ENCODE results near the gene CPNE7.

Gene CPNE7

DNA sequence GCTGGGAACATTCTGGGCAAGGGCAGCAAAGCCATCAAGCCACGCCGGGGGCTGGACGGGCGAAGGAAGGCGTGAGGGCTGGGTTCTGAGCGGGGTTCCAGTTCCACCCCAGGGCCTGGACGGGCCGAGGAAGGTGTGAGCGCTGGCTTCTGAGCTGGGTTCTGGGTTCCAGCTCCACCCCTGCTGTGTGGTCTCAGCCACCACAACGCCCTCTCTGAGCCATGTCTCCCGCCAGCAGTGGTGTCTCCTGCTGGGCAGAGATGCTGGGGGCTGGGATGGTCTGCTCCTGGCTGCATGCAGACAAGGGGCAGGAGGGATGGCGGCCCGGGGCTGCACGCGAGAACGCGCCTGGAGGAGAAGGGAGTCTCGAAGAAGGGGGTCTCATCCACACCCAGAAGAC lies 3.9 kb upstream of the CPNE7 start:
- H3K4me3 Mint-ChIP-seq: no peak overlapping the region
- no peaks in the 10 kb centered on the region for H3K9me3 Mint-ChIP-seq
- H3K4me1 Mint-ChIP-seq: peaks cover 31% of the 10 kb centered on the region
- DNase-seq: no peak
- H3K27ac Mint-ChIP-seq: no peak overlapping the region
- peaks cover 39% of the 10 kb centered on the region for H3K27me3 Mint-ChIP-seq (ENCODE audit: low read depth, poor library complexity)
- TF ChIP-seq, protein P1, sequence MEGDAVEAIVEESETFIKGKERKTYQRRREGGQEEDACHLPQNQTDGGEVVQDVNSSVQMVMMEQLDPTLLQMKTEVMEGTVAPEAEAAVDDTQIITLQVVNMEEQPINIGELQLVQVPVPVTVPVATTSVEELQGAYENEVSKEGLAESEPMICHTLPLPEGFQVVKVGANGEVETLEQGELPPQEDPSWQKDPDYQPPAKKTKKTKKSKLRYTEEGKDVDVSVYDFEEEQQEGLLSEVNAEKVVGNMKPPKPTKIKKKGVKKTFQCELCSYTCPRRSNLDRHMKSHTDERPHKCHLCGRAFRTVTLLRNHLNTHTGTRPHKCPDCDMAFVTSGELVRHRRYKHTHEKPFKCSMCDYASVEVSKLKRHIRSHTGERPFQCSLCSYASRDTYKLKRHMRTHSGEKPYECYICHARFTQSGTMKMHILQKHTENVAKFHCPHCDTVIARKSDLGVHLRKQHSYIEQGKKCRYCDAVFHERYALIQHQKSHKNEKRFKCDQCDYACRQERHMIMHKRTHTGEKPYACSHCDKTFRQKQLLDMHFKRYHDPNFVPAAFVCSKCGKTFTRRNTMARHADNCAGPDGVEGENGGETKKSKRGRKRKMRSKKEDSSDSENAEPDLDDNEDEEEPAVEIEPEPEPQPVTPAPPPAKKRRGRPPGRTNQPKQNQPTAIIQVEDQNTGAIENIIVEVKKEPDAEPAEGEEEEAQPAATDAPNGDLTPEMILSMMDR (IDR thresholded peaks at IDR 0.05): no peak
- no peaks in the 10 kb centered on the region for H3K36me3 Mint-ChIP-seq (ENCODE audit: low read depth)

DNA sequence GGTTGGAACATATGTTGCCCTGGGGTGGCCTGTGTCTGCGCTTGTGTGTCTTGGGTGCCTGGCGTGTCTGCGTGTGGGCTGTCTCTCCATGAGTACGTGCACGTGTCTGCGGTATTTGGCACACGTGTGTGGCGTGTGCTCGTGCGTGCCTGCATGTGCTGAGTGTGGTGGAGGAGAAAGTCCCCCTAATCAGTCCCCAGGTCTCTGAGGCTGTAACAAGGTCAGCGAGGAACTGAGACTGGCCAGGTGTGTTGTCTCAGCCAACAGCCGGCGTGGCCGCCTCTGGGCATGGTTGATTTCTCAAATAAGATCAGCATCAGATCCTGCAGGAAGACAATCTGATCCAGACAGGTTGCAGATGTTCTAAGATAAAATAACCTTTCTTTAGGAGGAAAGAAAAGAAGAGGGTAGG lies 3.5 kb upstream of the CPNE7 start:
- no peaks in the 10 kb centered on the region for H3K36me3 Mint-ChIP-seq (ENCODE audit: low read depth)
- DNase-seq: no peak
- peaks cover under 1% of the 10 kb centered on the region for H3K9me3 Mint-ChIP-seq
- H3K4me1 Mint-ChIP-seq: peaks cover 31% of the 10 kb centered on the region
- peaks cover 39% of the 10 kb centered on the region for H3K27me3 Mint-ChIP-seq (ENCODE audit: low read depth, poor library complexity)
- TF ChIP-seq, protein P1 (IDR thresholded peaks at IDR 0.05): no peak
- H3K27ac Mint-ChIP-seq: no peak overlapping the region
- no peak overlapping the region for H3K4me3 Mint-ChIP-seq

DNA sequence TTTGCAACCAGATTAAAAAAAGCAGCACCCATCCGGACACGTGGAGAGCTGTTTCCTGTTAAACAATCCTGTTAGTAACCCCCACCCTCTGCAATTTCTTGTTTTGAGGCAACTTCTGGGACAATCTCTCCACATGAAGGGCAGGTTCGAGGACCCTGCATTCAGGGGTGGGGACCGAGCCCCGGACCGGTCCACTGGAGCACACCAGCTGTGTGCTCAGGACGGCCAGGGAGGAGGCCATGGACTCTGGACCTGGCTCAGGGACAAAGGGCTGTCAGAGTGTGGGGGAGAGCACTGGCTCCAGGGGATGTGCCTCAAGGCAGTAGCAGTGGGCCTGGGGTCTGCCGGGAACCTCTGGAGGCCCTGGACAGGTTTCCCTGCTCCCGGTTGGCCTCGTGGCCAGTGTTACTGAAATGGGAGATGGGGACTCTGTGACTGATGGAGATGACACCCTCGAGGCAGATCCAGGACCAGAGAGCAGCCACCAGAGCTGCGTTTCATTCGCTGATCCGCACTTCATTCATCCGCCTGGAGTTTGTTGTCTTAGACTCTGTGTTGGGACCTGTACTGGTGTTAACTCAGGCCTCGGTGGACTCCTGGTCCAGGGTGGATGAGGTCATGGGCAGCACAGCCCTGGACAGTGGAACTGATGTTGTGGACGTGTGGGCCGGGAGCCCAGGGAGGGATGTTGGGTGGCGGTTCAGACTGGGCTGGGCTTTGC lies 2.9 kb upstream of the CPNE7 start:
- DNase-seq: no peak
- Mint-ChIP-seq H3K27ac (peak overlapping the region; percentile 54), H3K4me1 (peaks cover 28% of the 10 kb centered on the region), H3K27me3 (ENCODE audit: low read depth, poor library complexity) (peaks cover 39% of the 10 kb centered on the region), H3K9me3 (peaks cover 6% of the 10 kb centered on the region), H3K36me3 (ENCODE audit: low read depth) (no peaks in the 10 kb centered on the region), H3K4me3 (no peak overlapping the region)
- TF ChIP-seq, protein P1 (IDR thresholded peaks at IDR 0.05): no peak

GRCh38 chr16:89573826-89574680 lies 1.5 kb upstream of the CPNE7 start:
- TF ChIP-seq, protein P1 (IDR thresholded peaks at IDR 0.05): no peak
- Mint-ChIP-seq H3K36me3 (ENCODE audit: low read depth) (no peaks in the 10 kb centered on the region), H3K4me1 (peaks cover 26% of the 10 kb centered on the region), H3K9me3 (peaks cover 15% of the 10 kb centered on the region), H3K27me3 (ENCODE audit: low read depth, poor library complexity) (peaks cover 38% of the 10 kb centered on the region), H3K4me3 (peak overlapping the region; percentile 25), H3K27ac (no peak overlapping the region)
- no peak for DNase-seq

DNA sequence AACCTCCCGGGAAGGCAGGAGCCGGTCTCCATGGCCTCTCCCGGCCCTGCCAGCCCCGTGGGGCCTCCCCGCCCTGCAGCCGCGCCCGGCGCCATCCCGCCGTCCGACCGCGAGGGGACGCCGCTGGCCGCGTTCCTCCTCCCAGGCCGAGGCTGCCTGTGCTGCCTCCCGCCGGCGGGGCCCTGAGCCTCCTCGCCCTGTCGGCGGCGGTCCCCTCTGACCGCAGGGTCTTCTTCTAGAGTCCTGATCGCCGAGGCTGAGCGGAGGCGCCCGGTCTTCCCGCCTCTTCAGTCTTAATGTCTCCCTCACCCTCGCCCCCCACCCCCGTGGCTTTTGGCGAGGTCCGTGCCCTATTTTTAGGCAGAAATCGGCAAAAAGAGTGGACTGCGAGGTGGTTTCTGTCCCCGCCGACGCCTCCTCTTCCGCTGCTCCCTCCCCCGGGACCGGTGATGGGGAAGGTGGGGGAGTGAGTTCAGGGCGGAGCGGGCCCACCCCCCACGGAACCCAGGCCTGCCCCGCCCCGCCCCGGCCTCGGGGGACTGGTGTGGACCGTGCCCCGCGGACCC lies 794 bp upstream of the CPNE7 start:
- TF ChIP-seq, protein P1 (IDR thresholded peaks at IDR 0.05): peak; percentile 56
- H3K4me3 Mint-ChIP-seq: peak overlapping the region; percentile 50
- peaks cover 36% of the 10 kb centered on the region for H3K27me3 Mint-ChIP-seq (ENCODE audit: low read depth, poor library complexity)
- DNase-seq: peak; percentile 81
- H3K36me3 Mint-ChIP-seq (ENCODE audit: low read depth): no peaks in the 10 kb centered on the region
- no peak overlapping the region for H3K27ac Mint-ChIP-seq
- peaks cover 15% of the 10 kb centered on the region for H3K9me3 Mint-ChIP-seq
- peaks cover 26% of the 10 kb centered on the region for H3K4me1 Mint-ChIP-seq
